GM18951 (cell line): Measurements from ENCODE around the gene EPN2.

Source experiments
- POLR2A ChIP-seq: IDR thresholded peaks from 4 replicates; pipeline ENCODE4 v1.6.1; 2011; ENCODE audit warnings: mild to moderate bottlenecking; ENCODE audit not compliant: insufficient read length, insufficient read depth; ENCODE audit errors: extremely low read depth
- in situ Hi-C: fragments of 300-500 bp; cut with MboI; formaldehyde crosslinking; loops from one replicate; pipeline ENCODE4 v1.12.0; 2022; ENCODE audit warnings: low sequenced_read_pairs, mixed read lengths, inconsistent platforms; ENCODE audit not compliant: unreplicated experiment

EPN2 gene

GRCh38 chr17:19288453-19288852, 51.3 kb downstream of the EPN2 start:
- in situ Hi-C loops, result no loop called here
- no peak for TF ChIP-seq POLR2A

DNA sequence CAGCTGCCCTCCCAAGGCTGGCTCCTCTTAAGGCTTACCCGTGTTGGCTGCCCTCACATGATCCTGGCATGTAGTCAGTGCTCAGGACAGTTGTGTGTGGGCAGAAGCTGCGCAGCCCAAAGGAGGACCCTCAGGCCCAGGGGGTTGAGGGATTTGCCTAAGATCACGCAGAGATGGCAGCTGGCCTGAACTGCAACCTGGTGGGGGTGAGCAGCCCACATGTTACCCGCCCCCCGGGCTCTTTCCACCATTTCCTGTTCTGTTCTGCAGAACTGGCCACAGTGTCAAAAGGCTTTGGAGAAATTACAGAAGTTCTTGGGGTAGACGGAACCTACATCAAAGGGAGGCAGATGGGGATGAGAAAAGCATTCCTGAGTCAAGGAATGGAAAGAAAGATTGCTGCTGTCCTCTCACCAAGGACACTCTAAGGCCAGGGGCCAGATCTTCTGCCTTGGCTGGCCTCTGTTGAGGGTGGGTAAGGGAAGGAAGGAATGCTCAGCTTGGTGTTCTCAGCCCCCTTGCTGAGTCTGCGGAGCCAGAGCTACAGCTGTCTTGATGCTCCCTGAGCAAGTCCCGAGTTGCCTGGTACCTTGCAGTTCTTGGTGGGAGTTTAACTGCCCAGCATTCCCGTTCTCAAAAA, 53.0 kb downstream of the EPN2 start:
- in situ Hi-C loops, result no loop called here
- no peak for TF ChIP-seq POLR2A

DNA sequence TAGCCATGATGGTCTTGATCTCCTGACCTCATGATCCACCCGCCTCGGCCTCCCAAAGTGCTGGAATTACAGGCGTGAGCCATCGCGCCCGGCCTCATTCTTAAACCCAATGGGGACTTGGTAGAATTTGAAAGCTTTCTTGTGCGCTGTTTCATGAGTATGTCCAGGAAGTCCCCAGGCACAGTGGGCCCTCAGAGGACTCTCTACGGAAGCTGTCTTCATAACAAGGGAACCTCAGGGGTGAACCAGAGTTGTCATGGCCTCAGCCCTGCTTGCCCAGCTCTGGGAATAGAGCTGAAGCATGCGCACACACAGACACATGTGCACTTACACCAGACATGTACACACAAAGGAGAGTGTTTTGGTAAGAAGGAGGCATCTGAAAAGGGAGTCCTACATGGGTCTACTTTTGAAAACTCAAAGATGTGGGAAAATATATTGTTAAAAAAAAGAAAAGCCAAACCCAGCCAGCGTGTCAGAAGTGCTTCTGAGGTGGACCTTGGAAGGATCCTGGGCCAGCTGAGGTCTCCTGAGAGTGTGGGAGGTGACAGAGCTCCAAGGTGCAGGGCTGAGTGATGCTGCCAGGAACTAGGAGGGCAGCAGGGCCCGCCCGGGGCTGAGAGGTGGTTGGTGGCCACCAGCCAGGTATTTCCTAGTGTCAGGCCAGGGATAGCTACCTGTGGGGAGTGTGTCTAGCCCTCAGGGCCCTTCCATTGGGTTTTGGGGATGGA, 54.6 kb downstream of the EPN2 start:
- in situ Hi-C loops, result no loop called here
- TF ChIP-seq POLR2A, result no peak

DNA sequence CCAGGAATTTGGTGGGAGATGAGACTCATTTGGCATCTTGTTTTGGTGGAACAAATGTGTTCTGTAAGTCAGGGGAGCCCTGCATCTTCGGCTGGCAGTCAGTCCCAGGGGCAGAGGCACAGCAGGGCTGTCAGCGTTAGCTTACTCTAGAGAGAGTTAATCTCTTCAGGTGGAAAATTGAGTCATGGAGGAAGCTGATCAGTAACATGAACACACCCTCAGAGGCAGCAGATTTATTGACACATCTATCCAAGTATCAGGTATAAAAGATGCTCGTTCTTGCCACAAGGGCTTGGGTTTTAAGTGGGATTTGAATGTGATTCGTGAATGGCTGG, 55.2 kb downstream of the EPN2 start:
- no peak for TF ChIP-seq POLR2A
- in situ Hi-C loops, result no loop called here

DNA sequence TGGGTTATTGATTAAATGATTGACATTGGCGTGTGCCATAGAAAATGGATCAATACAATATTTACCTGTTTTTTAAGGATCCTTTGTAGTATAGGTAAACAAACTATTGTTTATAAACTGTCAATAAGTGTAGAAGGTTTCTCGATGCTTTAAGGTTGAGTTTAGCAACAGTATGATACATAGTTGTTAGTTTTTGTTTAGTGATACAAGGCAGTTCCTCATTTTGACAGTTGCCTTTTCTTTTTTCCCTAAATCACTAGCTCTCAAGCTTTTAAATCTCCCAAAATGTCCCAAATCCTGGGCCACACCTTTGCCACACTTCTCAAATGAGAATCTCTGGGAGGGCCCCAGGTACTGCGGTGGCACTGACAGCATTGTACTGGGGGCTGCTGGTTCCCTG, 57.3 kb downstream of the EPN2 start:
- TF ChIP-seq POLR2A, result no peak
- in situ Hi-C loops, result no loop called here

- TF ChIP-seq POLR2A, result no peak
- in situ Hi-C loops, result no loop called here
Measured at GRCh38 chr17:19295473-19296135, 58.4 kb downstream of the EPN2 start.

DNA sequence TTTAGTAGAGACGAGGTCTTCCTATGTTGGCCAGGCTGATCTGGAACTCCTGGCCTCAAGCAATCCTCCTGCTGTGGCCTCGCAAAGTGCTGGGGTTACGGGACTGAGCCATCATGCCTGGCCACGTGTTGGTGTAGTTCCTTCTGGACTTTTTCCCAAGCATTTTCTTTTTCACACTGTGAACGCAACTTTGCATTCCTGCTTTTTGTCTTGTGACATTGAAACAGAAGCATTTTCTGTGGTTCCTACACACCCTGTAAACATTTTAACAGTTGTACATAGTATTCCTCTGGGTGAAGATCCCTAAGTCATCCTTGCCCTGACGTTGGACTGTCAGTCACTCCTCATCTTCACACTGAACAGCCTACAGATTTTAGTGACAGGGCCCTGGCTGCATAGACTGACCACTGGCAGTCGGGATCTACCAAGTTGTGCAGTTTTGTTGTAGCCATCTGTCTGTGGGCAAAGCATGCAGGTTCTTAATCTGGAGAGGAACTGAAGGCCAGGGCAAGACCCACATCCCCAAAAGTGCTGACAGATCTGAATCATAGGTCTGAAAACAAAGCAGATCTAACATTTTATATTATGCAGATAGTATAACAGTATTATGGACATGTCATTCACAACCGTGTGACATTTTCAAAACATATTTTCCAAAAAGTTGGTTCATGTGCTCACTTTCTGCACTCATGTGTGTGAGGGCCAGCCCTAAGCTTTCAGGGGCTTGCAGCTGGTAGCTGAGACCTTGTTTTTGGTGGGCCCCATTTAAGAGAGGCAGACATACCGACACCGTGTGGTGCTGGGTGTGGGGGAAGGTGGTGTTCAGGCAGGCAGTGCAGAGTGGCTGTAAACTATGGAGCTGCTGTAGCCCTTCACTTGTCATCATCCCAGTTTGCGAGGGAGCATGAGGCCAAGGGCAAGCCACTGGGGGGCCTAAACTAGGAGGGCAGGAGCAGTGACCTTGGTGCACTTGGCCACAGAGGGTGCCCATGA, 59.9 kb downstream of the EPN2 start:
- in situ Hi-C loops, result no loop called here
- TF ChIP-seq POLR2A, result no peak

DNA sequence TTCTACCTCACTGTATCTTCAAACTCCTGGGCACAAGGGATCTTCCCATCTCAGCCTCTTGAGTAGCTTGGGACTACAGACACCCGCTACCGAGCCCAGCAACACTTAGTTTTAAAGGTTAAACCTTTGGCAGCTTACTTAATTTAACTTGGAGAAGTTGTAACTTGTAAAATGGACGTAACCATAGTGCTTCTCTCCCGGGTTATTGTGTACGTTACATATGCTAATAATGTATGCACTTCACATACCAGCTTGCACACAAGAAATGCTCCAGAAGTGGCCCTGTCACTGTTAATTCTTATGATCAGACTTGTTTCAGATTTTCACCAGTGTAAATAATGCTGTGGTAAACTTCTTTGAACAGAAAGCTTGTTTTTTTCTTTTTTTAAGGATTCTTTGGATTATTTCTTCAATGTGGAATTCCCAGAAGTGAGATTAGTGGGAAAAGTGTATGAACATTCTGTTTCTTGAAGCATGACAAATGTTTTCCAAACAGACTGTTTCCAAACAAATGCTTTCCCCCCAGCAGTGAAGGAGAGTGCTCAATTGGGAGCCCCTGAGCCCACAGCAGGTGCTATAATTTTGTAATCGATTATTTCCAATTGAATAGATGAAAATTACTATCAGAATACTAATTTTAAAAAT, 61.5 kb downstream of the EPN2 start:
- in situ Hi-C loops, result no loop called here
- TF ChIP-seq POLR2A, result no peak

- in situ Hi-C loops, result no loop called here
Measured at GRCh38 chr17:19299214-19299747, 62.1 kb downstream of the EPN2 start.

GRCh38 chr17:19299866-19300265, 62.7 kb downstream of the EPN2 start:
- in situ Hi-C loops, result no loop called here
- no peak for TF ChIP-seq POLR2A

More at GRCh38 chr17:19299214-19299747, 62.1 kb downstream of the EPN2 start:
- no peak for TF ChIP-seq POLR2A

DNA sequence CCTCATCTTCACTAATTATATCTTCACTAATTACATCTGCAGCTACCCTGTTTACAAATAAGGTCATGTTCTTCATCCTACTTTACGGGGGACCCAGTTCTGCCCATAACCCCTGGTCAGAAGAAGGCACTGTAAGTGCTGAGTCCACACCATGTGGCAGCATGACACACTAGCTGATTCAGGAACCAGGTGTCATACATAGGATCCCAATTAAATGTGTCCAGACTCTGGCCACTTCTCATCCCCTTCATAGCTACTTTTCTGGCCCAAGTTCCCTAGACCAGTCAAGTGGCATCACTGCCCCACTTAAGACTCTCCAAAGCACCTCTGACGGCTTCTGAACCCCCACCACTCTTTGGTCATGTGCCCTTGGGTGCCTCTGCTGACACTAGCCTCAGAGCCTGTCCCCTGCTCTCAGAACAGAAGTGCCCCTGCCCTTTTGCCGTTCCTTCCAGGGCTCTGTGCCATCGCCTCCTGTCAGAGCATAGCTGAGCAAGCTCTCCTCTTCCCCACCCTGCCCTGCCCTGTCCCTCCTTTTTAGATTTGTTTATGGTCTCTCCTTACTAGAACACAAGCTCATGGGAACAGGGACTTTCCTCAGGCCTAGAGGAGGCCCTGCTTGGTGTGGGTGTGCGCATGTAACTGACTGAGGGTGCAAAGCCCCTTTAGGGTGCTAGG, 64.2 kb downstream of the EPN2 start:
- TF ChIP-seq POLR2A, result no peak
- in situ Hi-C loops, result no loop called here

DNA sequence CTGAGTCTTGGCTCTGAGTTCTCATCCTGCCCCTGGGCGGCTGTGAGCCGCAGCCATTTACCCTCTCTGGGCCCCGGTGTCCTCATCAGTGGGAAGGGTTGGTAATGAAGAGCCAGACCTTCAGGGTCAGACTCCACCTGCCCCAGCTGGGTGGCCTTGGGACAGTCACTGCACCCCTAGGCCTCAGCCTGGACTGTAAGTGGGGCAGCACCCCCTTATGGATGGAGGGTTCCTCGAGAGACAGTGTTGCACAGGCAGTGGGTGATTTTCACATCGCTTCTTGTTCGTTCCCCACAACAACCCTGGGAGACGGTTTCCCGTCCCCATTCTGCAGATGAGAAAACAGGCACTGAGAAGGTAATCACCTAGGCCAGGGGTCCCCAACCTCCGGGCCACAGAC, 64.8 kb downstream of the EPN2 start:
- no peak for TF ChIP-seq POLR2A
- in situ Hi-C loops, result no loop called here
